Measurements from ENCODE around the gene SLC25A12. TPM values are rescaled to one million over a fixed set of nuclear protein-coding genes. Genes with fewer than 3 reads are reported as not detected.
"Not testable (repeated sequence)": the region's sequence is repeated elsewhere in the genome, so short reads cannot be mapped to it uniquely, and the experiment has no call there.

Gene SLC25A12
- total and polyA plus RNA-seq, 2 donors (not counting 1 experiment from before 2014, with no cell fraction given): 10.0 to 21.0 TPM

GRCh38 chr2:171785450-171785849 is 108.6 kb downstream of the SLC25A12 start:
- Histone ChIP-seq H2AFZ (ENCODE audit: insufficient read depth, low read depth, low read length, poor library complexity, severe bottlenecking) (no peak overlapping the region), H4K20me1 (ENCODE audit: control insufficient read depth, insufficient read depth, low read length, poor library complexity, severe bottlenecking) (no peaks in the 10 kb centered on the region), H3K4me1 (ENCODE audit: control insufficient read depth in 2 of 2, insufficient read depth in 2 of 2, low read length in 2 of 2) (no peaks in the 10 kb centered on the region), H3K79me2 (ENCODE audit: control insufficient read depth, insufficient read depth, low read length) (no peaks in the 10 kb centered on the region), H3K4me2 (replicated peaks; ENCODE audit: low read depth, low read length, poor library complexity, severe bottlenecking) (no peak overlapping the region), H3K9me3 (ENCODE audit: control extremely low read depth in 1 of 3, control insufficient read depth in 2 of 3, insufficient read depth in 1 of 3, low read length in 2 of 3) (peaks cover 0 to 1% (median 0%) of the 10 kb centered on the region in 3 donors), H3K9ac (ENCODE audit: low read length) (no peak overlapping the region), H3K36me3 (replicated peaks in 1 of 2; ENCODE audit: control extremely low read depth in 1 of 2, control insufficient read depth in 1 of 2, extremely low read depth in 1 of 2, insufficient read depth in 2 of 2, low read length in 1 of 2) (peaks cover 4 to 47% of the 10 kb centered on the region in 2 experiments), H3K27ac (ENCODE audit: low read length in 2 of 2) (no peak overlapping the region), H3K4me3 (ENCODE audit: control extremely low read depth in 1 of 5, extremely low read depth in 1 of 5, insufficient read depth in 1 of 5, low read depth in 2 of 5, low read length in 4 of 5) (no peak overlapping the region), H3K27me3 (replicated peaks in 1 of 4; ENCODE audit: control extremely low read depth in 1 of 4, control insufficient read depth in 3 of 4, insufficient read depth in 4 of 4, low read length in 3 of 4) (no peaks in the 10 kb centered on the region)
- no peaks in the 10 kb centered on the region for H3K4me1 Mint-ChIP-seq
- intact Hi-C loops (cut with micrococcal nuclease): no loop called here
- TF ChIP-seq CTCF (IDR thresholded peaks at IDR 0.05): no peak
- TF ChIP-seq EZH2 (IDR thresholded peaks at IDR 0.05; ENCODE audit: borderline replicate concordance, insufficient read depth, low read depth, low read length, poor library complexity, severe bottlenecking): no peak
- H3K27me3 Mint-ChIP-seq: no peaks in the 10 kb centered on the region
- ChIA-PET CTCF (no interaction called here), POLR2A (no interaction called here)
- DNase-seq: no peak
- no peak overlapping the region for H3K27ac Mint-ChIP-seq
- no peaks in the 10 kb centered on the region for H3K9me3 Mint-ChIP-seq (ENCODE audit: insufficient read depth)
- no peak overlapping the region for H3K4me3 Mint-ChIP-seq
- ATAC-seq (ENCODE audit: low read depth): no peak
- WGBS (ENCODE audit: insufficient coverage): 100% methylated on average over 1 of the region's 3 CpGs

- Histone ChIP-seq H3K27ac (ENCODE audit: low read length in 2 of 2) (no peak overlapping the region), H4K20me1 (ENCODE audit: control insufficient read depth, insufficient read depth, low read length, poor library complexity, severe bottlenecking) (no peaks in the 10 kb centered on the region), H3K4me3 (ENCODE audit: control extremely low read depth in 1 of 5, extremely low read depth in 1 of 5, insufficient read depth in 1 of 5, low read depth in 2 of 5, low read length in 4 of 5) (no peak overlapping the region), H3K4me1 (ENCODE audit: control insufficient read depth in 2 of 2, insufficient read depth in 2 of 2, low read length in 2 of 2) (no peaks in the 10 kb centered on the region), H3K4me2 (replicated peaks; ENCODE audit: low read depth, low read length, poor library complexity, severe bottlenecking) (no peak overlapping the region), H2AFZ (ENCODE audit: insufficient read depth, low read depth, low read length, poor library complexity, severe bottlenecking) (no peak overlapping the region), H3K9me3 (ENCODE audit: control extremely low read depth in 1 of 3, control insufficient read depth in 2 of 3, insufficient read depth in 1 of 3, low read length in 2 of 3) (peaks cover 5 to 24% (median 7%) of the 10 kb centered on the region in 3 donors), H3K9ac (ENCODE audit: low read length) (no peak overlapping the region), H3K27me3 (replicated peaks in 1 of 4; ENCODE audit: control extremely low read depth in 1 of 4, control insufficient read depth in 3 of 4, insufficient read depth in 4 of 4, low read length in 3 of 4) (no peaks in the 10 kb centered on the region), H3K36me3 (replicated peaks in 1 of 2; ENCODE audit: control extremely low read depth in 1 of 2, control insufficient read depth in 1 of 2, extremely low read depth in 1 of 2, insufficient read depth in 2 of 2, low read length in 1 of 2) (peaks cover 2 to 3% of the 10 kb centered on the region in 2 experiments), H3K79me2 (ENCODE audit: control insufficient read depth, insufficient read depth, low read length) (no peaks in the 10 kb centered on the region)
- H3K4me1 Mint-ChIP-seq: no peaks in the 10 kb centered on the region
- no peak for DNase-seq
- CTCF ChIA-PET: no interaction called here
- no peak overlapping the region for H3K27ac Mint-ChIP-seq
- H3K9me3 Mint-ChIP-seq (ENCODE audit: insufficient read depth): peaks cover 2% of the 10 kb centered on the region
- POLR2A ChIA-PET: no interaction called here
- no peaks in the 10 kb centered on the region for H3K27me3 Mint-ChIP-seq
- TF ChIP-seq EZH2 (IDR thresholded peaks at IDR 0.05; ENCODE audit: borderline replicate concordance, insufficient read depth, low read depth, low read length, poor library complexity, severe bottlenecking) (no peak), CTCF (IDR thresholded peaks at IDR 0.05) (no peak)
- intact Hi-C loops (cut with micrococcal nuclease): no loop called here
- ATAC-seq (ENCODE audit: low read depth): no peak
- 100% methylated on average over 2 of the region's 3 CpGs for WGBS (ENCODE audit: insufficient coverage)
- no peak overlapping the region for H3K4me3 Mint-ChIP-seq
Observed at GRCh38 chr2:171778515-171778914, 115.5 kb downstream of the SLC25A12 start.

GRCh38 chr2:171774581-171774980 is 119.5 kb downstream of the SLC25A12 start:
- CTCF ChIA-PET; H3K4me3 Mint-ChIP-seq; H3K27me3 Mint-ChIP-seq; H3K4me2 ChIP-seq (replicated peaks; ENCODE audit: low read depth, low read length, poor library complexity, severe bottlenecking); H4K20me1 ChIP-seq (ENCODE audit: control insufficient read depth, insufficient read depth, low read length, poor library complexity, severe bottlenecking); H2AFZ ChIP-seq (ENCODE audit: insufficient read depth, low read depth, low read length, poor library complexity, severe bottlenecking); H3K9ac ChIP-seq (ENCODE audit: low read length); POLR2A ChIA-PET; H3K4me3 ChIP-seq (ENCODE audit: control extremely low read depth in 1 of 5, extremely low read depth in 1 of 5, insufficient read depth in 1 of 5, low read depth in 2 of 5, low read length in 4 of 5); ATAC-seq (ENCODE audit: low read depth); H3K27ac Mint-ChIP-seq; H3K79me2 ChIP-seq (ENCODE audit: control insufficient read depth, insufficient read depth, low read length); H3K4me1 ChIP-seq (ENCODE audit: control insufficient read depth in 2 of 2, insufficient read depth in 2 of 2, low read length in 2 of 2); H3K27me3 ChIP-seq (replicated peaks in 1 of 4; ENCODE audit: control extremely low read depth in 1 of 4, control insufficient read depth in 3 of 4, insufficient read depth in 4 of 4, low read length in 3 of 4); H3K27ac ChIP-seq (ENCODE audit: low read length in 2 of 2); DNase-seq; H3K9me3 Mint-ChIP-seq (ENCODE audit: insufficient read depth); intact Hi-C loops (cut with micrococcal nuclease); H3K36me3 ChIP-seq (replicated peaks in 1 of 2; ENCODE audit: control extremely low read depth in 1 of 2, control insufficient read depth in 1 of 2, extremely low read depth in 1 of 2, insufficient read depth in 2 of 2, low read length in 1 of 2); H3K4me1 Mint-ChIP-seq: not testable (repeated sequence)
- peaks cover 4 to 29% (median 7%) of the 10 kb centered on the region in 3 donors for H3K9me3 ChIP-seq (ENCODE audit: control extremely low read depth in 1 of 3, control insufficient read depth in 2 of 3, insufficient read depth in 1 of 3, low read length in 2 of 3)
- over 99% methylated on average over 17 of the region's 35 CpGs for WGBS (ENCODE audit: insufficient coverage)
